ENCODE data around the gene TNS2. TPM values are rescaled to one million over a fixed set of nuclear protein-coding genes. Genes with fewer than 3 reads are reported as not detected.

Gene TNS2
- total and polyA plus RNA-seq, 4 donors = 56.7 to 182 (median 105) TPM

- H3K36me3 ChIP-seq (ENCODE audit: control insufficient read depth in 4 of 4, insufficient read depth in 4 of 4, low read length in 4 of 4) = peaks cover 12 to 36% (median 22%) of the 10 kb centered on the region in 4 donors
- H3K4me1 ChIP-seq (ENCODE audit: control insufficient read depth in 5 of 5, insufficient read depth in 5 of 5, low read length in 5 of 5) = peaks cover 8 to 39% (median 28%) of the 10 kb centered on the region in 5 donors
- no peak for ATAC-seq (ENCODE audit: insufficient read depth, low FRiP score)
These were observed 24.0 kb downstream of the TNS2 start for GRCh38 chr12:53073881-53074280.

GRCh38 chr12:53074283-53074998, 24.6 kb downstream of the TNS2 start:
- H3K27me3 ChIP-seq (ENCODE audit: control insufficient read depth in 3 of 3, insufficient read depth in 3 of 3, low read length in 2 of 3) = no peaks in the 10 kb centered on the region
- no peak for DNase-seq
- H3K4me3 ChIP-seq = no peak overlapping the region
- H3K9me3 ChIP-seq (ENCODE audit: control insufficient read depth in 4 of 4, insufficient read depth in 3 of 4, low read length in 3 of 4) = no peaks in the 10 kb centered on the region
- H3K9ac ChIP-seq (ENCODE audit: insufficient read depth in 1 of 2, low read length in 2 of 2) = no peak overlapping the region
- WGBS, 2 donors = 92% methylated on average over 11 of the region's 11 CpGs
- ATAC-seq (ENCODE audit: insufficient read depth, low FRiP score) = no peak
- H3K4me1 ChIP-seq (ENCODE audit: control insufficient read depth in 5 of 5, insufficient read depth in 5 of 5, low read length in 5 of 5) = peaks cover 8 to 39% (median 28%) of the 10 kb centered on the region in 5 donors
- H3K36me3 ChIP-seq (ENCODE audit: control insufficient read depth in 4 of 4, insufficient read depth in 4 of 4, low read length in 4 of 4) = peaks cover 12 to 36% (median 22%) of the 10 kb centered on the region in 4 donors
- peak overlapping the region in 1 of 2 donors; percentile 54 for H3K27ac ChIP-seq (ENCODE audit: low read depth in 1 of 2, low read length in 1 of 2)
- TF ChIP-seq CTCF (IDR thresholded peaks at IDR 0.05; ENCODE audit: control extremely low read depth, extremely low read depth) = no peak

More at GRCh38 chr12:53073881-53074280, 24.0 kb downstream of the TNS2 start:
- no peaks in the 10 kb centered on the region for H3K27me3 ChIP-seq (ENCODE audit: control insufficient read depth in 3 of 3, insufficient read depth in 3 of 3, low read length in 2 of 3)
- H3K9ac ChIP-seq (ENCODE audit: insufficient read depth in 1 of 2, low read length in 2 of 2) = no peak overlapping the region
- H3K4me3 ChIP-seq = no peak overlapping the region
- peak overlapping the region in 1 of 2 donors; percentile 54 for H3K27ac ChIP-seq (ENCODE audit: low read depth in 1 of 2, low read length in 1 of 2)
- no peaks in the 10 kb centered on the region for H3K9me3 ChIP-seq (ENCODE audit: control insufficient read depth in 4 of 4, insufficient read depth in 3 of 4, low read length in 3 of 4)
- no peak for TF ChIP-seq CTCF (IDR thresholded peaks at IDR 0.05; ENCODE audit: control extremely low read depth, extremely low read depth)
- peak in 1 of 3 donors; percentile 55 for DNase-seq
- WGBS, 2 donors = 50 to 71% methylated on average over 6 of the region's 6 CpGs

GRCh38 chr12:53074999-53075370, 25.1 kb downstream of the TNS2 start:
- Histone ChIP-seq H3K9ac (ENCODE audit: insufficient read depth in 1 of 2, low read length in 2 of 2) (no peak overlapping the region), H3K27me3 (ENCODE audit: control insufficient read depth in 3 of 3, insufficient read depth in 3 of 3, low read length in 2 of 3) (no peaks in the 10 kb centered on the region), H3K9me3 (ENCODE audit: control insufficient read depth in 4 of 4, insufficient read depth in 3 of 4, low read length in 3 of 4) (no peaks in the 10 kb centered on the region), H3K4me1 (ENCODE audit: control insufficient read depth in 5 of 5, insufficient read depth in 5 of 5, low read length in 5 of 5) (peaks cover 8 to 42% (median 29%) of the 10 kb centered on the region in 5 donors), H3K27ac (ENCODE audit: low read depth in 1 of 2, low read length in 1 of 2) (no peak overlapping the region), H3K36me3 (ENCODE audit: control insufficient read depth in 4 of 4, insufficient read depth in 4 of 4, low read length in 4 of 4) (peaks cover 12 to 36% (median 22%) of the 10 kb centered on the region in 4 donors), H3K4me3 (no peak overlapping the region)
- DNase-seq (no peak), ATAC-seq (ENCODE audit: insufficient read depth, low FRiP score) (no peak)
- no peak for TF ChIP-seq CTCF (IDR thresholded peaks at IDR 0.05; ENCODE audit: control extremely low read depth, extremely low read depth)
- WGBS, 2 donors = 96 to 98% methylated on average over 3 of the region's 3 CpGs
